ENCODE measurements around the gene SCYL2. TPM values are rescaled to one million over a fixed set of nuclear protein-coding genes. Genes with fewer than 3 reads are reported as not detected.
A peak's percentile ranks its signal among the peaks of the same experiment; 100 is the strongest.
"Not testable (repeated sequence)": the region's sequence is repeated elsewhere in the genome, so short reads cannot be mapped to it uniquely, and the experiment has no call there.

The SCYL2 gene
- polyA plus RNA-seq, 6 donors from 2014 or later, result 18.9 to 25.1 (median 21.7) TPM

- H3K4me1 Mint-ChIP-seq; H3K4me3 Mint-ChIP-seq; H3K27ac Mint-ChIP-seq; DNase-seq; H3K27me3 Mint-ChIP-seq; ATAC-seq (ENCODE audit: low read depth in 2 of 2): not testable (repeated sequence)
- peaks cover 5 to 30% (median 11%) of the 10 kb centered on the region in 7 donors for H3K9me3 Mint-ChIP-seq
- peaks cover 55 to 67% of the 10 kb centered on the region in 2 donors for H3K36me3 Mint-ChIP-seq
Measured at GRCh38 chr12:100304334-100304733, 37.4 kb downstream of the SCYL2 start.

- not testable (repeated sequence) for ATAC-seq (ENCODE audit: low read depth in 2 of 2); H3K4me1 Mint-ChIP-seq; H3K27me3 Mint-ChIP-seq; DNase-seq; H3K4me3 Mint-ChIP-seq
- Mint-ChIP-seq H3K9me3 (peaks cover 3 to 23% (median 7%) of the 10 kb centered on the region in 7 donors), H3K36me3 (peaks cover 29% of the 10 kb centered on the region in 2 donors), H3K27ac (peak overlapping the region in 1 of 6 donors; percentile 32)
Measured at GRCh38 chr12:100308138-100308537, 41.2 kb downstream of the SCYL2 start.

DNA sequence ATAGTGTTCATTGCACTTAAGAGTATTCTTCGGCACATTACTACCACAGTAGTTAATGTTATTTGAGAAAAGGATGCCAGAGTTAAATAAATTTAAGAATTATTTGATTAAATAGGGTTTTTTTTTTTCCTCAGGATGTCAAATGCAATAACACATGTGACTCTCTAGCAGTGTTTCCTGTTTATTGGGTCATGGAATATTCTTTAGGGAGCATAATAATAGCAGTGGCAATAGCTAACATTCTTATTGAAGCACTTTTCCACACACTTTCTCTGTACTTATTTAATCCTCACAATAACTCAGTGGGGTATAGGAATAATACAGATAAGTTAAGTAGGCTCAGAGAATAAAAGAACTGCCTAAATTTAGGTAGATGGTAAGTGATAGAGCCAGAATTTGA, 44.3 kb downstream of the SCYL2 start:
- H3K4me3 Mint-ChIP-seq, result no peak overlapping the region
- H3K4me1 Mint-ChIP-seq, result no peaks in the 10 kb centered on the region
- no peak for ATAC-seq (ENCODE audit: low read depth in 2 of 2)
- H3K27me3 Mint-ChIP-seq, result no peaks in the 10 kb centered on the region
- H3K27ac Mint-ChIP-seq, result no peak overlapping the region
- H3K36me3 Mint-ChIP-seq, result peaks cover 7 to 20% of the 10 kb centered on the region in 2 donors
- no peak for DNase-seq
- H3K9me3 Mint-ChIP-seq, result peaks cover 0 to 11% (median 3%) of the 10 kb centered on the region in 7 donors

DNA sequence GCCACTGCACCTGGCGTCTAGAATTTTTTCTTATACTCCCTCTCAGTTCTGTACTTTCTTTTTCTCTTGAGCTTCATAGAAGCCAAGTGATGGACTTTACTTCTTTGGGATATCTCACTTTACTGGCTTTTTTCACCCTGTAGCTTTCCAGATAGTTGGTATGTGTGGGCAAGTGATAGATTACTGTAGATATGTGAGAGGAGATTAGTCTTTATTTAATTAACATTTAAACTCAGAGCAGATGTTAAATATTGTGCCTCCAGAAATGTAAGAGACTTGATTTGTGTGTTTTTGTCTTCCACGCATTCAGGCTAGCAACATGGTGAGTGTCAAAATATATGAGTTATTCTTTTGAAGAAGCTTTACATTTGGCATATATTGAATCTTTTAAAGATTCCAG, 50.4 kb downstream of the SCYL2 start:
- no peak overlapping the region for H3K4me3 Mint-ChIP-seq
- no peaks in the 10 kb centered on the region for H3K27me3 Mint-ChIP-seq
- H3K27ac Mint-ChIP-seq, result no peak overlapping the region
- H3K9me3 Mint-ChIP-seq, result no peaks in the 10 kb centered on the region
- ATAC-seq (ENCODE audit: low read depth in 2 of 2) (no peak), DNase-seq (no peak)
- no peaks in the 10 kb centered on the region for H3K4me1 Mint-ChIP-seq
- peaks cover 8 to 34% of the 10 kb centered on the region in 2 donors for H3K36me3 Mint-ChIP-seq

DNA sequence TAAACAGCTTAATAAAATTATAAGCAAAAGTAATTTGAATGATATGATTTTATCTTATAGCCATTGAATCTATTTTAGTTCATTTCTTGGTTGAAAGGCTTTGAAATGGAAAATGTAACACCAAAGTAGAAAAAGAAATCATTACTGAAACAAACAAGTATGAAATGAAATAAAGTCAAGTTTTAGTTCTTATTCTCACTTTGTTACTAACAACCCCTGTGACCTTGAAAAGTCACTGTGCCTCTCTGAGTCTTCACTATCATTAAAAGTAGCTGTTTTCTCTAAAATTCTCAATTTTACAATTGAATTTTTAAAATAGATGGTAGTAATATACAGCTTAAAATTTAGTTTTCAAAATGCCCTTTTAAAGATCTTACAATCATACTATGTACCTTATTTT, 57.5 kb downstream of the SCYL2 start:
- peaks cover 0 to 3% (median 0%) of the 10 kb centered on the region in 3 donors for H3K4me1 Mint-ChIP-seq
- no peak overlapping the region for H3K27ac Mint-ChIP-seq
- DNase-seq (no peak), ATAC-seq (ENCODE audit: low read depth in 2 of 2) (no peak)
- H3K4me3 Mint-ChIP-seq, result no peak overlapping the region
- no peaks in the 10 kb centered on the region for H3K9me3 Mint-ChIP-seq
- no peaks in the 10 kb centered on the region for H3K27me3 Mint-ChIP-seq
- H3K36me3 Mint-ChIP-seq, result peaks cover 26 to 27% of the 10 kb centered on the region in 2 donors

DNA sequence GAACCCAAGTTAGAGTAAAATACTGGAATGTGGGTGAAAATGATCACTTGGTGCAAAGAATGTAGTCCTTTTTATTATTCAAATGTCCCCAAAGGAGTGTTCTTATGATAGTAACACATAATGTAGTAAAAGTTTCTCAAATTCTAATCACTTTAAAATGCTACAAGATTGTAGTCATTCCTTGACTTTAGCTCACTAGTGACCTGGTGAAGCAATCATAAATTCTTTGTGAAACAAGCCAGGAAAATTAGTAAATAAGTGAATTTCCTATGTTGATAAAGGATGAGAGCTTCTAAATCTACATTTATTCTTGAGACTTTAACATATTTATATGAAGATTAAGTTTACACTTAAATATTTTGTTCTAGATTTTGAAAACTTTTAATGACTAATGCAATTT, 59.2 kb downstream of the SCYL2 start:
- Mint-ChIP-seq H3K27ac (no peak overlapping the region), H3K4me1 (peaks cover 0 to 3% (median 0%) of the 10 kb centered on the region in 3 donors), H3K27me3 (no peaks in the 10 kb centered on the region), H3K36me3 (peaks cover 34 to 36% of the 10 kb centered on the region in 2 donors), H3K4me3 (no peak overlapping the region), H3K9me3 (no peaks in the 10 kb centered on the region)
- no peak for ATAC-seq (ENCODE audit: low read depth in 2 of 2)
- no peak for DNase-seq

DNA sequence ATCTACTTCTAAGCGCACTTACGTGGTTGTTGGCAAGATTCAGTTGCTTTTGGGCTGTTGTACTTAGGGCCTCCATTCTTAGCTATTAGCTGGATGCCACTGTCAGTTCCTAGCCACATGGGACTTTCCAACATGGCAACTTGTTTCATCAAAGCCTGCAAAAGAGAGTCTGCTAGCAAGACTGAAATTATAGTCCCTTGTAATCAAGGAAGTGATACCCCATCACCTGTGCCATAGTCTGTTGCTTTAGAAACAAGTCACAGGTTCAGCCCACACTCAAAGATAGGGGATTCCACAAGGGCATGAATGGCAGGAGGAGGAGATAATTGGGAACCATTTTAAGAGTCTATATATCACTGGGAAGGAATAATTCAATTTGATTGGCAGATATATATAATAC, 62.8 kb downstream of the SCYL2 start:
- Mint-ChIP-seq H3K4me1 (peaks cover 0 to 3% (median 0%) of the 10 kb centered on the region in 3 donors), H3K36me3 (peaks cover 19 to 44% of the 10 kb centered on the region in 2 donors), H3K27ac (no peak overlapping the region), H3K9me3 (no peaks in the 10 kb centered on the region), H3K4me3 (no peak overlapping the region), H3K27me3 (no peaks in the 10 kb centered on the region)
- ATAC-seq (ENCODE audit: low read depth in 2 of 2) (peak in 1 of 2 donors; percentile 23), DNase-seq (no peak)

GRCh38 chr12:100331871-100332270, 64.9 kb downstream of the SCYL2 start:
- ATAC-seq (ENCODE audit: low read depth in 2 of 2) (no peak), DNase-seq (no peak)
- H3K27ac Mint-ChIP-seq, result no peak overlapping the region
- H3K9me3 Mint-ChIP-seq, result no peaks in the 10 kb centered on the region
- H3K36me3 Mint-ChIP-seq, result peaks cover 21 to 56% of the 10 kb centered on the region in 2 donors
- H3K27me3 Mint-ChIP-seq, result no peaks in the 10 kb centered on the region
- H3K4me3 Mint-ChIP-seq, result no peak overlapping the region
- H3K4me1 Mint-ChIP-seq, result peaks cover 0 to 3% (median 0%) of the 10 kb centered on the region in 3 donors

GRCh38 chr12:100332852-100333251, 65.9 kb downstream of the SCYL2 start:
- H3K36me3 Mint-ChIP-seq, result peaks cover 19 to 57% of the 10 kb centered on the region in 2 donors
- H3K27me3 Mint-ChIP-seq, result no peaks in the 10 kb centered on the region
- no peak for ATAC-seq (ENCODE audit: low read depth in 2 of 2)
- H3K4me3 Mint-ChIP-seq, result no peak overlapping the region
- peaks cover 0 to 3% (median 0%) of the 10 kb centered on the region in 3 donors for H3K4me1 Mint-ChIP-seq
- no peak for DNase-seq
- no peaks in the 10 kb centered on the region for H3K9me3 Mint-ChIP-seq
- H3K27ac Mint-ChIP-seq, result peak overlapping the region in 2 of 6 donors; percentile 8 to 9

DNA sequence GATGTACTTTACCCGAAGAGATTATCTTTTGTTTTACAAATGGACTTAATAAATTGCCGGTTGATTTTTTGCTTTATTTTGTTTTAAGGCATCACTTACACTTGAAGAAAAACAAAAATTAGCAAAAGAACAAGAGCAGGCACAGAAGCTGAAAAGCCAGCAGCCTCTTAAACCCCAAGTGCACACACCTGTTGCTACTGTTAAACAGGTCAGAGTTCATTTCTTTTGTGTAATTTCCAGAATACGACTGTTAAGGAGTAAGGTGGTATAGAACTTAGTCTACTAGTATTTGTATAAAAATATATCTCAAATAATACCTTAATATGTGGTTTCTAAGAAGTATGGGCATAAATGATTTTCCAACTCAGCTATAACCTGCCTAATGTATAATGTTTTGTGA, 70.3 kb downstream of the SCYL2 start:
- Mint-ChIP-seq H3K4me3 (no peak overlapping the region), H3K9me3 (peaks cover 0 to 1% (median 0%) of the 10 kb centered on the region in 7 donors), H3K27ac (no peak overlapping the region), H3K4me1 (no peaks in the 10 kb centered on the region), H3K36me3 (peaks cover 6 to 33% of the 10 kb centered on the region in 2 donors), H3K27me3 (no peaks in the 10 kb centered on the region)
- DNase-seq (no peak), ATAC-seq (ENCODE audit: low read depth in 2 of 2) (no peak)

DNA sequence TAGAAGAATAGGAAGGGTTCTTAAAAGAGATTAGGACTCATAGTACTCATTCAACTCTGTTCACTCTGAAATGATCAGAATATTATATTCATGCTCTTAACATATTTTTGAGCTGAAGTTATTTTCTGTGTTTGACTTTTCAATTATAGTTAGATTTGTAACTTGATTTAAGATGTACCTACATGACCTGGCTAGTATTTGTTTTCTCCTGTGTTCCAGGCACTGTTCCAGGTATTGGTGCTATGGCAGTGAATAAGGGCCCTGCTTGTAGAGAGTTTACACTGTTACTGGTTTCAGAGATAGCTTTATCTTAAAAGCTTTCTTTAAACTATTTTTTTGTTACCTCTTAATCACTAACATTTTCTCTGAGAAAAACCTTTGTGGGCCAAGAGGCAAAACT, 70.8 kb downstream of the SCYL2 start:
- no peaks in the 10 kb centered on the region for H3K4me1 Mint-ChIP-seq
- no peak overlapping the region for H3K27ac Mint-ChIP-seq
- no peak overlapping the region for H3K4me3 Mint-ChIP-seq
- peaks cover 10 to 33% of the 10 kb centered on the region in 2 donors for H3K36me3 Mint-ChIP-seq
- H3K9me3 Mint-ChIP-seq, result peaks cover 0 to 5% (median 3%) of the 10 kb centered on the region in 7 donors
- no peaks in the 10 kb centered on the region for H3K27me3 Mint-ChIP-seq
- no peak for ATAC-seq (ENCODE audit: low read depth in 2 of 2)
- DNase-seq, result no peak

DNA sequence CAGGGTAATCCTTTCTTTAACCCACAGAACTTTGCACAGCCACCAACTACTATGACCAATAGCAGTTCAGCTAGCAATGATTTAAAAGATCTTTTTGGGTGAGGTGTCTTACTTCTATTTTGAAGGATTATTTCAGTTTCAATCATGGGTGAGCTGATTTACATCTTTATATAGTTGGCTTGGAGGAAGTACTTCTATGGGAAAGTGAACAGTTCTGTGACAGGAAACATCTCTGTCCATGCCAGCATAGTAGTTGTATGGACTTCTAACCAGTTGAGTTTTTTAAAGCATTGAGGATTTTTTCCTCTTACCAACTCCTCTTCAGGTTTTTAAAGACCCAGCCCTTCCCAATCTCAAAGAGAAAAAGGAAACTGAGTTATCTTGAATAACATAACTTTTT, 72.1 kb downstream of the SCYL2 start:
- no peak for DNase-seq
- Mint-ChIP-seq H3K36me3 (peaks cover 10 to 29% of the 10 kb centered on the region in 2 donors), H3K27ac (peak overlapping the region in 1 of 6 donors; percentile 47), H3K9me3 (peaks cover 0 to 5% (median 3%) of the 10 kb centered on the region in 7 donors), H3K4me1 (no peaks in the 10 kb centered on the region), H3K4me3 (no peak overlapping the region), H3K27me3 (no peaks in the 10 kb centered on the region)
- ATAC-seq (ENCODE audit: low read depth in 2 of 2), result no peak

DNA sequence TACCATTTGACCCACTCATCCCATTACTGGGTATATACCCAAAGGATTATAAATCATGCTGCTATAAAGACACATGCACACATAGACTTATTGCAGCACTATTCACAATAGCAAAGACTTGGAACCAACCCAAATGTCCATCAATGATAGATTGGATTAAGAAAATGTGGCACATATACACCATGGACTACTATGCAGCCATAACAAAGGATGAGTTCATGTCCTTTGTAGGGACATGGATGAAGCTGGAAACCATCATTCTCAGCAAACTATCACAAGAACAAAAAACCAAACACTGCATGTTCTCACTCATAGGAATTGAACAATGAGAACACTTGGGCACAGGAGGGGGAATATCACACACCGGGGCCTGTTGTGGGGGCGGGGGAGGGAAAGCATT, 75.9 kb downstream of the SCYL2 start:
- not testable (repeated sequence) for ATAC-seq (ENCODE audit: low read depth in 2 of 2); H3K9me3 Mint-ChIP-seq; H3K27me3 Mint-ChIP-seq; H3K4me3 Mint-ChIP-seq; DNase-seq; H3K27ac Mint-ChIP-seq; H3K4me1 Mint-ChIP-seq
- peaks cover 5 to 15% of the 10 kb centered on the region in 2 donors for H3K36me3 Mint-ChIP-seq

GRCh38 chr12:100344351-100344750, 77.4 kb downstream of the SCYL2 start:
- DNase-seq; ATAC-seq (ENCODE audit: low read depth in 2 of 2); H3K36me3 Mint-ChIP-seq; H3K4me1 Mint-ChIP-seq; H3K4me3 Mint-ChIP-seq; H3K9me3 Mint-ChIP-seq; H3K27me3 Mint-ChIP-seq; H3K27ac Mint-ChIP-seq: not testable (repeated sequence)
